Activated CD8-positive, alpha-beta memory T cell treated with anti-CD3 and anti-CD28 coated beads for 48 hours (primary cell): ENCODE measurements around the gene TRMT1.

Experiments used
- DNase-seq, 3 experiments: peaks; one replicate each; pipeline ENCODE4 v3.0.0-alpha.2; 2020; ENCODE audit warnings: low read depth in 2 of 3, low spot score in 2 of 3

Gene TRMT1

GRCh38 chr19:13057147-13057572 lies 59.4 kb downstream of the TRMT1 start:
- DNase-seq = no peak

- no peak for DNase-seq
Observed at GRCh38 chr19:13056052-13056660, 60.4 kb downstream of the TRMT1 start.

DNA sequence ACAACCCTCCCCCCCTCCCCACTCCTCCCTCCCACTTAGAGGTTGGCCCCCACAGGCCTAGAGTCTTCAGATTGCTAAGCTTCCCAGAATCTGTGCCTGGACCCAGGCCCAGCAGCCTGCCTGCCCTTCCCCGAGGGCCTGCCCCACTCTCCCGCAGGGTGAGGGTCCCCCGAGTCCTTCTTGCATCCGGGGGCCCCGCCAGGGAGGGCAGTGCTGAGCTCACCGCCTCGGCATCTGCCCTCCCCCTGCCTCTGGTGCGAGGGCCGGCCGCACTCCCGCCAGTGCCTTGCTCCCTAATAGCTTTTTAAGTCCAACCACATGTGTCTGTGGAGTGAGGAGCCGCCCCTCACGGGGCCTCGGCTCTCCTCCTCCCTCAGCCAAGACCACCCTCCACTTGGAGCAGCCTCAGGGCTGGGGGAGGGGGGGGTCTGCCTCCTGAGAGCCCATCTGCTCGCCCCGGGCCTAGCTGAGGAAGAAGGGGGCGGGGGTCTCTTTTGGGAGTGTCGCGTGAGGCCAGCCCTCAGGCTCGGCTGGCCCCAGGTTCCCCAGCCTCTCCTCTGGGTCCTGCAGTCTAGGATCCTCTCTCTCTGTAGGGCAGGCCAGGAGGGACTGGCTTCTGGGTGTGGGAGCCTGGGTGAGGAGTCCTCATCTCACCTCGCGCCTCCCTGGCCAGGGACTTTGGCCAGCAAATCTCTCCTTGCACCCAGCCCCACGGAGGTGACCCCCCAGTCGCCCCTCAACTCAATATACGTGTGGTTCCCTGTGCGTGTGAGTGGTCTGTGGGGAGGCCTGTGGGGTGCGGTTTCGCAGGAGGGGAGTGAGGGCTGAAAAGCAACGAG lies 61.1 kb downstream of the TRMT1 start:
- DNase-seq = no peak
